ENCODE data around the gene HSD17B11.

DNA sequence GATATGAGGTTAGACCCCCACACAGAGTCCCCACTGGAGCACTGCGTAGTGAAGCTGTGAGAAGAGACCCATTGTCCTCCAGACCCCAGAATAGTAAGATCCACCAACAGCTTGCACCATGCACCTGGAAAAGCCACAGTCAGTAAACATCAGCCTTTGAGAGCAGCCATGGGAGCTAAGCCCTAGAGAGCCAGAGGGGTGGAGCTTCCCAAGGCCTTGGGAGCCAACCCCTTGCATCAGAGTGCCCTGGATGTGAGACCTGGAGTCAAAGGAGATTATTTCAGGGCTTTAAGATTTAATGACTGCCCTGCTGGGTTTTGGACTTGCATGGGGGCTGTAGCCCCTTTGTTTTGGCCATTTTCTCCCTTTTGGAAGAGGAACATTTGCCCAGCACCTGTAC, 104.0 kb downstream of the HSD17B11 start:
- TF ChIP-seq, protein P1, sequence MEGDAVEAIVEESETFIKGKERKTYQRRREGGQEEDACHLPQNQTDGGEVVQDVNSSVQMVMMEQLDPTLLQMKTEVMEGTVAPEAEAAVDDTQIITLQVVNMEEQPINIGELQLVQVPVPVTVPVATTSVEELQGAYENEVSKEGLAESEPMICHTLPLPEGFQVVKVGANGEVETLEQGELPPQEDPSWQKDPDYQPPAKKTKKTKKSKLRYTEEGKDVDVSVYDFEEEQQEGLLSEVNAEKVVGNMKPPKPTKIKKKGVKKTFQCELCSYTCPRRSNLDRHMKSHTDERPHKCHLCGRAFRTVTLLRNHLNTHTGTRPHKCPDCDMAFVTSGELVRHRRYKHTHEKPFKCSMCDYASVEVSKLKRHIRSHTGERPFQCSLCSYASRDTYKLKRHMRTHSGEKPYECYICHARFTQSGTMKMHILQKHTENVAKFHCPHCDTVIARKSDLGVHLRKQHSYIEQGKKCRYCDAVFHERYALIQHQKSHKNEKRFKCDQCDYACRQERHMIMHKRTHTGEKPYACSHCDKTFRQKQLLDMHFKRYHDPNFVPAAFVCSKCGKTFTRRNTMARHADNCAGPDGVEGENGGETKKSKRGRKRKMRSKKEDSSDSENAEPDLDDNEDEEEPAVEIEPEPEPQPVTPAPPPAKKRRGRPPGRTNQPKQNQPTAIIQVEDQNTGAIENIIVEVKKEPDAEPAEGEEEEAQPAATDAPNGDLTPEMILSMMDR (IDR thresholded peaks at IDR 0.05), result no peak
- no peak for TF ChIP-seq EZH2 (IDR thresholded peaks at IDR 0.05; ENCODE audit: borderline replicate concordance, insufficient read depth, low read depth, low read length, poor library complexity, severe bottlenecking)
